Coronary artery (tissue), 2 donors: ENCODE measurements around the gene QPRT.
"Not testable (repeated sequence)": the region's sequence is repeated elsewhere in the genome, so short reads cannot be mapped to it uniquely, and the experiment has no call there.

Experiments used
- DNase-seq: peaks from one replicate; pipeline ENCODE4 v3.0.0-alpha.2; 2017; ENCODE audit warnings: low spot score
- H3K27ac ChIP-seq, 2 donors: fragments of 200-600 bp; sonication (generic); one replicate each; pipeline ENCODE4 v1.5.1; 2016 to 2019
- H3K4me3 ChIP-seq: fragments of 200-600 bp; sonication (generic); 2 replicates; pipeline ENCODE4 v1.5.1; 2016; ENCODE audit warnings: mild to moderate bottlenecking, moderate library complexity
- CTCF ChIP-seq: fragments of 200-600 bp; sonication (generic); IDR thresholded peaks from one replicate; pipeline ENCODE4 v1.5.1; 2019; ENCODE audit warnings: antibody characterized with exemption

Gene QPRT

DNA sequence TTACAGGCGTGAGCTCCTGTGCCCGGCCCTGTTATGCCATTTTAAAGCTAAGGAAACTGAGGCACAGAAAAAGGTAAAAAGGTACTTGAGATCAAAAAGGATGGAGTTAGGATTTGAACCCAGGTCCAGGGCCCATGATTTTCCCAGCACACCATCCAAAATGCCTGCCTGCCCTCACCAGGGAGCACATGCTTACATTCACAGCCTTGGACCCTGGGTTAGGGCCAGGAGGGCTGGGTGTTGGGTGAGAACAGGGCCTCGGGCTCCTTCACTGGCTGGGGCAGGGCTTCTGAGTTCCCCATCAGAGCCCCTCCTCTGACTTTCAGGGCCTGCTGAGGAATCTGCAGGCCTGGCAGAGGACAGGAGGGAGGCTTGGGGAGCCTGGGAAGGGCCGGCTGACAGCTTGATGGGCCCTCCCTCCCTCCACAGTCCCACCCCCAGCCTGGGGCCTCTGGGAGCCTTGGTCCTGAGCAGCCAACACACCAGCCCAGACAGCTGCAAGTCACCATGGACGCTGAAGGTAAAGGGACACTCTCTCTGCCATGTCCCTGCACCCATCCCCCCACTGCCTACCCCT is at the start of gene QPRT:
TSS of gene QPRT (plus strand) at position 490 of the 577 bp plus-strand sequence. CDS start at position 508, 18 bp downstream.
- no peak for DNase-seq
- no peak for TF ChIP-seq CTCF
- Histone ChIP-seq H3K4me3 (peak within 1 kb of the TSS; percentile 33), H3K27ac (no peak within 1 kb of the TSS)

DNA sequence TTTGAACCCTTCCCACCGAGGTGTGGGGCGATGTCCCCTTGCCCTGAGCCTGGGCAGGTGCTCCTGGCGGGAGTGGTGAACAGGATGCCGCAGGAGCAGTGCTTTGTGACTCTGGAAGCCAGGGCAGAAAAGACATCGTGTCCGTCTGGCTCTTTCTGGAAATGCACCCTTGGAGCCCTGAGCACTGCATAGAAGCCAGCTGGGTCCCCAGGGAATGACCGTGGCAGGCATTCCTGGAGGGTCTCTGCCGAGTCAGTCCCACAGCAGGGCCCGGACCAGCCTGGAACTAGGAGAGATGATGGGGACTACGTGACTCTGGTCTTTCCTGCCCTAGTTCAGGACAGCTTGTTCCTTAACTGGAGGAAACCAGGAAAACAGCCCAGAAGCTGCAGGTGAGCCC is 49.7 kb upstream of the QPRT start:
- not testable (repeated sequence) for DNase-seq, H3K4me3 ChIP-seq
- H3K27ac ChIP-seq, result peak overlapping the region in 1 of 2 donors; percentile 57

GRCh38 chr16:29631658-29632057 is 47.3 kb upstream of the QPRT start:
- not testable (repeated sequence) for H3K27ac ChIP-seq, DNase-seq, H3K4me3 ChIP-seq

- DNase-seq, H3K4me3 ChIP-seq, H3K27ac ChIP-seq: not testable (repeated sequence)
These were observed 43.1 kb upstream of the QPRT start for GRCh38 chr16:29635902-29636301.

GRCh38 chr16:29636368-29636767 is 42.6 kb upstream of the QPRT start:
- H3K27ac ChIP-seq, H3K4me3 ChIP-seq, DNase-seq: not testable (repeated sequence)

- H3K4me3 ChIP-seq, H3K27ac ChIP-seq, DNase-seq: not testable (repeated sequence)
These were observed 40.2 kb upstream of the QPRT start for GRCh38 chr16:29638751-29639150.

- Histone ChIP-seq H3K4me3 (no peak overlapping the region), H3K27ac (no peak overlapping the region)
- no peak for DNase-seq
- TF ChIP-seq CTCF, result no peak
These were observed 37.4 kb upstream of the QPRT start for GRCh38 chr16:29641561-29641960.

DNA sequence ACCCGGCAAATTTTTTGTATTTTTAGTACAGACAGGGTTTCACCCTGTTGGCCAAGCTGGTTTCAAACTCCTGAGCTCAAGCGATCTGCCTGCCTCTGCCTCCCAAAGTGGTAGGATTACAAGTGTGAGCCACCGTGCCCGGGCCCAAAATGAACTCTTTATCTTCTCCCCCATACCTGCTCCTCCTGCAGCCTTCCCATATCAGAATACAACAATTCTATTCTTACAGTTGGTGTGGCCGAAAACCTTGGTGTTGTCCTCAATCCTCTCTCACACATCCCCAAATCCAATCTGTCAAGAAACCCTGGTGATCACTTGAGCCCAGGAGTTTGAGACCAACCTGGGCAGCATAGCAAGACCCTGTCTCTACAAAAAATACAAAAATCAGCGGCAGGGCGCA is 35.4 kb upstream of the QPRT start:
- no peak for DNase-seq
- no peak overlapping the region for H3K27ac ChIP-seq
- H3K4me3 ChIP-seq, result no peak overlapping the region
- TF ChIP-seq CTCF, result no peak

DNA sequence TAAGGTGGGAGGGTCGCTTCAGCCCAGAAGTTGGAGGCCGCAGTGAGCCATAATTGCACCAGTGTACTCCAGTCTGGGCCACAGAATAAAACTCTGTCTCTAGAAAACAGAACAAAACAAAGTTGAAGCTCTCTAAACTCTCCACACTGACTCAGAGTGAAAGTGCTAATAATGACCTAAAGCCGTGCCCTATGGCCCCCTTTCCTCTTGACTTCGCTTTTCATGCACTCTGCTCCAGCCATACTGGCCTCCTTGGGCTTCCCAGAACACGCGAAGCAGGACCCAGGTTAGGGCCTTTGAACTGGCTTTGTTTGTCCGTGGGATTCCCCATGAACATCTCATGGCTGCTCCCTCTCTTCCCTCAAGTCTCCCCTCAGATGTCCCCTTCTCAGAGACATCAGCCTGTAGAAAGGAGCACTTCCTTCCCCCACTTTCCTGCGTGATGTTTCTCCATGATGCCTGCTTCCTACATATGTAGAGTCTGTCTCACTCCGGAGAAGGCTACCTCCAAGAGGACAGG is 34.6 kb upstream of the QPRT start:
- no peak for DNase-seq
- no peak overlapping the region for H3K27ac ChIP-seq

More for the DNA sequence above, 34.6 kb upstream of the QPRT start:
- no peak for TF ChIP-seq CTCF
- H3K4me3 ChIP-seq, result no peak overlapping the region
